Left ventricle myocardium inferior (tissue), 1 donor: ENCODE results near the gene DLG2. TPM values are rescaled to one million over a fixed set of nuclear protein-coding genes. Genes with fewer than 3 reads are reported as not detected.

ENCODE experiments used
- DNase-seq: peaks from one replicate; pipeline ENCODE4 v3.0.0-alpha.2; 2020
- H3K27ac ChIP-seq: fragments of 200-600 bp; replicated peaks from 2 replicates; pipeline ENCODE4 v1.8.0; 2021
- H3K27me3 ChIP-seq: fragments of 200-600 bp; 2 replicates; pipeline ENCODE4 v1.8.0; 2021; ENCODE audit warnings: low read depth
- H3K36me3 ChIP-seq: fragments of 200-600 bp; 2 replicates; pipeline ENCODE4 v1.8.0; 2021
- H3K4me1 ChIP-seq: fragments of 200-600 bp; 2 replicates; pipeline ENCODE4 v1.8.0; 2021
- H3K4me3 ChIP-seq: fragments of 200-600 bp; 2 replicates; pipeline ENCODE4 v1.8.0; 2021; ENCODE audit warnings: mild to moderate bottlenecking, moderate library complexity
- H3K9me3 ChIP-seq: fragments of 200-600 bp; replicated peaks from 2 replicates; pipeline ENCODE4 v1.8.0; 2021
- CTCF ChIP-seq: fragments of 200-600 bp; IDR thresholded peaks from 2 replicates; pipeline ENCODE4 v1.8.0; 2021; ENCODE audit warnings: antibody characterized with exemption, mild to moderate bottlenecking, borderline replicate concordance
- intact Hi-C: fragments of 100-400 bp; cut with micrococcal nuclease; formaldehyde crosslinking; loops from one replicate; pipeline ENCODE4 v1.11.0; 2022
- total RNA-seq: library from RNA; stranded (reverse); fragmentation: NEBNext Ultra II Directional; extraction: Animal tissue kit (Norgen Biotek cat#: 25700); gene quantifications from one replicate; pipeline ENCODE4 v1.2.1, GENCODE V29; 2021
- donor health status: DM: no; HTN: yes; CAD: no; lungs with severe emphysema.

The DLG2 gene
- total RNA-seq, 1 donor from 2014 or later = 6.5 TPM

GRCh38 chr11:84981301-84981700 is 645.8 kb downstream of the DLG2 start:
- Histone ChIP-seq H3K36me3 (no peaks in the 10 kb centered on the region), H3K4me3 (no peak overlapping the region), H3K27ac (no peak overlapping the region), H3K4me1 (no peaks in the 10 kb centered on the region), H3K27me3 (no peaks in the 10 kb centered on the region), H3K9me3 (peaks cover 33% of the 10 kb centered on the region)
- intact Hi-C loops = no loop called here
- DNase-seq = no peak
- no peak for TF ChIP-seq CTCF

- Histone ChIP-seq H3K27me3 (no peaks in the 10 kb centered on the region), H3K9me3 (peaks cover 8% of the 10 kb centered on the region), H3K36me3 (no peaks in the 10 kb centered on the region), H3K4me1 (no peaks in the 10 kb centered on the region), H3K27ac (no peak overlapping the region), H3K4me3 (no peak overlapping the region)
- no peak for DNase-seq
- intact Hi-C loops = no loop called here
- no peak for TF ChIP-seq CTCF
Measured at GRCh38 chr11:84969103-84969502, 658.0 kb downstream of the DLG2 start.

GRCh38 chr11:84965484-84965883 is 661.7 kb downstream of the DLG2 start:
- Histone ChIP-seq H3K4me3 (no peak overlapping the region), H3K36me3 (no peaks in the 10 kb centered on the region), H3K27me3 (no peaks in the 10 kb centered on the region), H3K9me3 (peaks cover 8% of the 10 kb centered on the region), H3K4me1 (no peaks in the 10 kb centered on the region), H3K27ac (no peak overlapping the region)
- DNase-seq = no peak
- intact Hi-C loops = no loop called here
- TF ChIP-seq CTCF = no peak

GRCh38 chr11:84963240-84963639 is 663.9 kb downstream of the DLG2 start:
- H3K4me1 ChIP-seq = peaks cover 4% of the 10 kb centered on the region
- H3K36me3 ChIP-seq = no peaks in the 10 kb centered on the region
- DNase-seq = no peak
- no peak overlapping the region for H3K27ac ChIP-seq
- intact Hi-C loops = no loop called here
- H3K9me3 ChIP-seq = no peaks in the 10 kb centered on the region
- H3K4me3 ChIP-seq = no peak overlapping the region
- no peaks in the 10 kb centered on the region for H3K27me3 ChIP-seq
- no peak for TF ChIP-seq CTCF

GRCh38 chr11:84962018-84962417 is 665.1 kb downstream of the DLG2 start:
- Histone ChIP-seq H3K36me3 (no peaks in the 10 kb centered on the region), H3K4me1 (peaks cover 4% of the 10 kb centered on the region), H3K4me3 (no peak overlapping the region), H3K9me3 (no peaks in the 10 kb centered on the region), H3K27ac (no peak overlapping the region), H3K27me3 (no peaks in the 10 kb centered on the region)
- no peak for DNase-seq
- no peak for TF ChIP-seq CTCF
- intact Hi-C loops = no loop called here

GRCh38 chr11:84958295-84958694 is 668.8 kb downstream of the DLG2 start:
- H3K27ac ChIP-seq = no peak overlapping the region
- no peak overlapping the region for H3K4me3 ChIP-seq
- no peak for TF ChIP-seq CTCF
- intact Hi-C loops = no loop called here
- H3K27me3 ChIP-seq = no peaks in the 10 kb centered on the region
- no peaks in the 10 kb centered on the region for H3K36me3 ChIP-seq
- no peaks in the 10 kb centered on the region for H3K9me3 ChIP-seq
- H3K4me1 ChIP-seq = peaks cover 4% of the 10 kb centered on the region
- DNase-seq = no peak
